ENCODE data around the gene CHAF1B. TPM values are rescaled to one million over a fixed set of nuclear protein-coding genes. Genes with fewer than 3 reads are reported as not detected.

Gene CHAF1B
- total and polyA plus RNA-seq, 9 of the 15 experiments (the other 6 are each of a cell fraction or from before 2014, with no cell fraction given) = 7.5 to 36.8 (median 21.0) TPM

GRCh38 chr21:36429947-36430546, 44.9 kb downstream of the CHAF1B start (continued):
- TF ChIP-seq NR2C2 (CRISPR knock-in tag; IDR thresholded peaks at IDR 0.05) (peak; percentile 32; the same call in 1 of the 2 replicates), NR2C2 (tag; IDR thresholded peaks at IDR 0.05) (peak; percentile 92), HES1 (IDR thresholded peaks at IDR 0.05; ENCODE audit: low read depth) (peak; percentile 83), KDM4B (IDR thresholded peaks at IDR 0.05; ENCODE audit: borderline replicate concordance in 2 of 2, low read depth in 1 of 2) (no peak; a peak in 1 of 4 replicates), ZBTB1 (CRISPR knock-in tag; IDR thresholded peaks at IDR 0.05; ENCODE audit: borderline replicate concordance, low read depth) (no peak; the same call in 1 of the 2 replicates), ZNF764 (CRISPR knock-in tag; IDR thresholded peaks at IDR 0.05; ENCODE audit: low read depth) (no peak), RFX5 (IDR thresholded peaks at IDR 0.05; ENCODE audit: low read depth, low read length) (no peak), GTF2F1 (IDR thresholded peaks at IDR 0.05; ENCODE audit: low read depth, low read length) (no peak), HSF4 (CRISPR knock-in tag; IDR thresholded peaks at IDR 0.05; ENCODE audit: borderline replicate concordance) (no peak), HMG20B (CRISPR knock-in tag; IDR thresholded peaks at IDR 0.05) (peak; percentile 91), CHCHD3 (CRISPR knock-in tag; IDR thresholded peaks at IDR 0.05) (no peak), PHB (CRISPR knock-in tag; IDR thresholded peaks at IDR 0.05) (no peak), KDM2B (CRISPR knock-in tag; IDR thresholded peaks at IDR 0.05) (peak; percentile 35; the same call in 1 of the 2 replicates), ZNF354B (CRISPR knock-in tag; IDR thresholded peaks at IDR 0.05) (0 out of 2 replicates have a peak, but pooled peaks have one; percentile 4), PML (IDR thresholded peaks at IDR 0.05; ENCODE audit: low read length) (peak; percentile 96), ZNF79 (CRISPR knock-in tag; IDR thresholded peaks at IDR 0.05; ENCODE audit: low read depth) (no peak), ZNF778 (CRISPR knock-in tag; IDR thresholded peaks at IDR 0.05) (no peak), NONO (IDR thresholded peaks at IDR 0.05; ENCODE audit: low read depth in 2 of 2, low read length in 1 of 2) (peak in 1 of 2 experiments; percentile 94; a peak in 2 of 4 replicates), RFX1 (IDR thresholded peaks at IDR 0.05) (no peak), SMARCA5 (IDR thresholded peaks at IDR 0.05) (no peak), NR3C1 (CRISPR knock-in tag; IDR thresholded peaks at IDR 0.05) (no peak), POLR2A (conservative IDR thresholded peaks at IDR 0.05) (no peak), CTCF (IDR thresholded peaks at IDR 0.05 in 2 of 3, conservative IDR thresholded peaks at IDR 0.05 in 1 of 3; ENCODE audit: insufficient read depth in 2 of 3, low read depth in 1 of 3, low read length in 3 of 3) (peak in 2 of 3 experiments; percentile 40 to 47; a peak in 3 of 6 replicates), ARID1B (IDR thresholded peaks at IDR 0.05) (peak; percentile 100), ZNF445 (CRISPR knock-in tag; IDR thresholded peaks at IDR 0.05; ENCODE audit: low read depth) (no peak), RNF2 (IDR thresholded peaks at IDR 0.05) (peak; percentile 97), PRMT5 (CRISPR knock-in tag; IDR thresholded peaks at IDR 0.05) (no peak), NCOA6 (IDR thresholded peaks at IDR 0.05) (no peak), JUNB (CRISPR knock-in tag; conservative IDR thresholded peaks at IDR 0.05) (peak; percentile 84), RBM15 (IDR thresholded peaks at IDR 0.05; ENCODE audit: insufficient read depth, low read length) (no peak), RHOXF2B (CRISPR knock-in tag; conservative IDR thresholded peaks at IDR 0.05) (no peak), ETS2 (tag; IDR thresholded peaks at IDR 0.05; ENCODE audit: borderline replicate concordance, poor library complexity, severe bottlenecking) (no peak)
